KOPT-K1 (cell line): ENCODE results near the gene CDYL.

Source experiments
- H3K27ac ChIP-seq: fragments of 200-600 bp; sonication (generic); 2 replicates; pipeline ENCODE4 v1.5.1; 2016; ENCODE audit warnings: antibody characterized with exemption, mild to moderate bottlenecking, low read depth, low read length; ENCODE audit not compliant: poor library complexity, severe bottlenecking
- H3K36me3 ChIP-seq: fragments of 200-600 bp; sonication (generic); 2 replicates; pipeline ENCODE4 v1.5.1; 2017; ENCODE audit warnings: antibody characterized with exemption, mild to moderate bottlenecking, low read length, moderate library complexity; ENCODE audit not compliant: insufficient read depth
- H3K9me3 ChIP-seq: fragments of 200-600 bp; sonication (generic); 2 replicates; pipeline ENCODE4 v1.5.1; 2017; ENCODE audit warnings: antibody characterized with exemption, low read length, mild to moderate bottlenecking; ENCODE audit not compliant: insufficient read depth, poor library complexity, severe bottlenecking

Gene CDYL

DNA sequence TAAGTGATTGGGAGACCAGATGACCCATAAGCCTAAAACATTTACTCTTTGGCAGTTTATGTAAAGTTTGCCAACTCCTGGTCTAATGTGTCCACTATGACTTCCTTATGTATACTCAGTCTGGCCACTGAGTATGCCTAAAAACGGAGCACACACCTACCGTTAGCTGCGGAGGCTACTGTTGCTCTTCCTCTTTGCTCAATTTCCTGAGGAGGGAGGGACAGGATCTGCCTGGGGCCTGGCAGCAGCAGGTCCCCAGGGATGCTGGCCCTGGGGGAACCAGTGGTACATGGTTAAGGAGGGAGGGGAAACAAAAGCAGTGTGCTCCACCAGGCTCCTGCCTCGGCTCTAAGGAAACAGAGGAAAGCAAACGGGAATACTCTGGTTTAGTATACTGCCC, 113.5 kb downstream of the CDYL start:
- no peak overlapping the region for H3K27ac ChIP-seq
- H3K9me3 ChIP-seq = no peaks in the 10 kb centered on the region
- peaks cover 7% of the 10 kb centered on the region; the same call in 1 of the 2 replicates for H3K36me3 ChIP-seq

- H3K36me3 ChIP-seq = peaks cover 7% of the 10 kb centered on the region; the same call in 1 of the 2 replicates
- H3K9me3 ChIP-seq = no peaks in the 10 kb centered on the region
- H3K27ac ChIP-seq = no peak overlapping the region
These were observed 114.0 kb downstream of the CDYL start for GRCh38 chr6:4890191-4890590.

DNA sequence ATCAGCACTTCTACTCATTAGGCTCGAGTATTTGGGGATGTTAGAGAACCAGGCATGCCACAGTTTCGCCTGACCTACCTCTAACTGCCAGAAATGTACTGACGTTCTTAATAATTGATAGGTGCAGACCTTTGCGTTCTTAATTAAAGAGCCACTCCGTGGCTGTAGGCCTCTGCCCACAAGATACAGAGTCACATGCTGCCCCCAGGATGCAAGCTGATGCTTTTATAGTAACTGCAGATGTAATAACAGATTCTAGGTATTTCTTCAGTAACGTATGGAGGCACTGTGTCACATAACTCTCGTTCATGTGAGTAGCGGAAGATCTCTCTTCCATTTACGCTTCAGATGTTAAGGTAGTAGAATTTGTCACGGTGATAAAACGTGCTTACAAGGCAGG, 114.4 kb downstream of the CDYL start:
- H3K36me3 ChIP-seq = peaks cover 7% of the 10 kb centered on the region; the same call in 1 of the 2 replicates
- H3K9me3 ChIP-seq = no peaks in the 10 kb centered on the region
- H3K27ac ChIP-seq = no peak overlapping the region

DNA sequence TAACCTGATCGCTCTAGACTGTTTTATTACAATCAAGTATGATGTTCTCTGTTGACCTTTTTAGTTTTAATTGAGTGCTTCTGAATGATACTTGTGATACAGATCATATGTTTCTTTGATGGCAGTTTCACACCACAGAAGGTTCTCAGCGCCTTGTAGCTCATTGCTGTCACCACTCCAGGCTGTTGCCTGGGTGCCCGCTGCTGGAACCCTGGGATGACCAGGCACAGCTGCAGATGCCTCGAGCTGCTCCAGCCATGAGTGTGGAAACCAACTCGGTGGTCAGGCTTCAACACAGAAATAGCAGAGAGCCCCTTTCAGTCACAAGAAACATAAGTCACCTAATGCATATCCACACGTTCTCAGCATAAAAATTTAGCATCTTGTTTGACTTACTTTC, 114.9 kb downstream of the CDYL start:
- Histone ChIP-seq H3K27ac (no peak overlapping the region), H3K9me3 (no peaks in the 10 kb centered on the region), H3K36me3 (peaks cover 9% of the 10 kb centered on the region; the same call in 1 of the 2 replicates)

GRCh38 chr6:4892785-4893485, 116.7 kb downstream of the CDYL start:
- Histone ChIP-seq H3K36me3 (peaks cover 17% of the 10 kb centered on the region), H3K9me3 (no peaks in the 10 kb centered on the region), H3K27ac (no peak overlapping the region)

GRCh38 chr6:4894049-4894448, 117.8 kb downstream of the CDYL start:
- no peak overlapping the region for H3K27ac ChIP-seq
- peaks cover 10% of the 10 kb centered on the region for H3K9me3 ChIP-seq
- H3K36me3 ChIP-seq = peaks cover 27% of the 10 kb centered on the region

DNA sequence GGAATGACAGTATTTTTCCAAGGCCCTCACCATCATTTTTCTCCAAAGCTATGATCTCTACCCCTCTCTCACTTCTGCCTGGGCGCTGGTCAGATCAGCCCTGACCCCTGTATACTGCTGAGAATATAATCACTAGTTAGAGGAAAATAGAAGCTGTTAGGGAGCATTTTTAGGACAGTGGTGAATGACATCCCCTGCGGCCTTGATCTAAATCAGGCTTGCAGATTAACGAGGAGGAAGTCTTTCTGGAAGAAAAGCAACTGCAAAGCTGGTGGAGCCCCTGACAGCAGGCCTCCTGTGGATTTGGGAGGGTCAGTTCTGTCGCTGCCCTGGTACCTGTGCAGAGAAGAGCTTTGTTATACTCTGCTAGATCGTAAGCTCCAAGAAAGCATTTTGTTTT, 119.8 kb downstream of the CDYL start:
- H3K36me3 ChIP-seq = peaks cover 27% of the 10 kb centered on the region
- H3K9me3 ChIP-seq = peaks cover 18% of the 10 kb centered on the region
- no peak overlapping the region for H3K27ac ChIP-seq

- H3K9me3 ChIP-seq = peaks cover 18% of the 10 kb centered on the region
- H3K27ac ChIP-seq = no peak overlapping the region
- H3K36me3 ChIP-seq = peaks cover 27% of the 10 kb centered on the region
These were observed 120.2 kb downstream of the CDYL start for GRCh38 chr6:4896401-4896800.

DNA sequence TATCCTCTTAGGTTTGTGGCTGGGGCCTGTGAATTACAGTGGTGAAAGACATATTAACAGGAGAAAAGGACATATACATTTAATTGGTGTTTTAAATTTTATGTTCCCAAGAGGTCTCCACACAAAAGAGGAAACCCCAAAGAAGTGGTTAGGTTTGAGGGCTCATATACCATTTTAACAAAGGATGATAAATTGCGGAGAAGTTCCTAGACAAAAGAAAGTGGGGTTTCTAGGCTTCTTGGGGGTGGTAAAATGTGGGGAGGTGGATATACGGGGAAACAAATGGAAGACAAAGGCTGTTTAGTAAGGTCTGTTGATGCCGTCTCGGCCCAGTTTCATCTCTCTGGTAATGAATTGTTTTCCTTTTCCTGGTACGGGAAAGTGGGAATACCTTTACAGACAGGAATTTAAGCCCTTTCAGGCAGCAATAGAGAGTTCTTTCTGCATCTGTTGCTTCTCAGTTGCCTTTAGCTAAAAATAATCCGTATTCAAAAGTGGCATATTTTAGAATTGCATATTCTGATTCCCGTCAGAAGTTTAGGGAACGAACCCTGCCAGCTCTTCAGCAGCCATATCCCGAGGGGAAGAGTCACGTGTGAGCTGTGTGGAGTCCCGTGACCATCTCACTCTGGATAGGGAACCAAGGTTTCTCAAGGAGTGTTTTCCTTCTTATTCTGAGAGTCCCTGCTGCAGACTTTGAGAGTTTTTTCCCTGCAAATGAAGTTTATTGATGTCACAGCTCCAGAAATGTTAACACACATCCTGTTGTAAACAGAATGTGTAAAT, 123.2 kb downstream of the CDYL start:
- H3K27ac ChIP-seq = no peak overlapping the region

DNA sequence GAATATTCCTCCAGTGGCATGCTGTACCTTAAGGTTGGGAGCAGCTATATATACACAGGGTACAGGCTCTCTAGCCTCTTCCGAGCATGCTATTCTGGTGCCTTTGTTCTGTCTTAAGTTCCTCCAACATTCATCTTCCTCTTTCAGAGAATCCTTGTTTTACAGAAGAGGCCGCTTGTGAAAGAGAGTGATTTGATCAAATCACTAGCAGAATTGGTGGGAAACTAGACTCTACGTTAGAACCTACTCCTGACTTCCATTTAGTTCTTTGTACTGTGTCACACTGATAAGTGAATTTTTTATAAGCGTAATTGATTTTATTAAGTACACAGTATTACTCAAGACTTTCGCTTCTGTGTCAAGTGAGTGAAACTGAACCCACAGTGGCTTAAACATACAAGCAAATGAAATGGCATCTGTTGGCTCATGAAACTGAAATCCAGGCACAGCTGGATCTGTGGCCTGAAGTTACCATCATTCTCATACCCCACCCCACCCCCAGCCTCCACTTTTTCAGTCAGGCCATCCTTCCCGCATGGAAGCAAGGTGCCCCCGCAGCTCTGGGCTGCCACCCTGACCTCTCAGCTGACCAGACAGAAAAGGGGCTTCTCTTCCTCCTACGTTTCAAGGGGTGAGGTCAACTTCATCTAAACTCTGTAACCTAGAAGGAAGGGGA, 125.3 kb downstream of the CDYL start:
- Histone ChIP-seq H3K27ac (no peak overlapping the region), H3K36me3 (peaks cover 19% of the 10 kb centered on the region), H3K9me3 (peaks cover 18% of the 10 kb centered on the region)

More for the DNA sequence above, 123.2 kb downstream of the CDYL start:
- Histone ChIP-seq H3K9me3 (peaks cover 18% of the 10 kb centered on the region), H3K36me3 (peaks cover 24% of the 10 kb centered on the region)

GRCh38 chr6:4902363-4902762, 126.2 kb downstream of the CDYL start:
- H3K36me3 ChIP-seq = peaks cover 15% of the 10 kb centered on the region; the same call in 1 of the 2 replicates
- no peak overlapping the region for H3K27ac ChIP-seq
- peaks cover 18% of the 10 kb centered on the region for H3K9me3 ChIP-seq

DNA sequence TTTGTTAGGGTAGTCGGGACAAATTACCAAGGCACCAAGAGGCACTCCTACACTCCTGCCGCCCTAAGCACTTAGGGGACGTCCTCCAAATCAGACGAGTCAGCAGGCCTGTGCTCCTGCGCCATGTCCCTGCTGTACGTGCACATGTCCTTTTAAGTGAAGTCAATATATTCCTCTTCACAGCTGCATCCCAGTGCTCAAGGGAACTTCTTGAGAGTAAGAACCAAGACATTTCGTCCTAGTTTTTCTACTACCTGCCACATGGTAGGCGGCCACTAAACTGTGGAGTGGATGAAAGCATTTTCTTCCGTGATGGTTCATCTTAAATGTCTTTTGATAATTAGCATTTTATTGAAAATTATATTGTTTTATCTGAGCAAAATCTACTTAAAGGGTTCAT, 126.9 kb downstream of the CDYL start:
- no peak overlapping the region for H3K27ac ChIP-seq
- peaks cover 17% of the 10 kb centered on the region for H3K9me3 ChIP-seq
- H3K36me3 ChIP-seq = peaks cover 13% of the 10 kb centered on the region; the same call in 1 of the 2 replicates

GRCh38 chr6:4903751-4904370, 127.7 kb downstream of the CDYL start:
- no peak overlapping the region for H3K27ac ChIP-seq
- peaks cover 8% of the 10 kb centered on the region; the same call in 1 of the 2 replicates for H3K36me3 ChIP-seq
- H3K9me3 ChIP-seq = peaks cover 10% of the 10 kb centered on the region

DNA sequence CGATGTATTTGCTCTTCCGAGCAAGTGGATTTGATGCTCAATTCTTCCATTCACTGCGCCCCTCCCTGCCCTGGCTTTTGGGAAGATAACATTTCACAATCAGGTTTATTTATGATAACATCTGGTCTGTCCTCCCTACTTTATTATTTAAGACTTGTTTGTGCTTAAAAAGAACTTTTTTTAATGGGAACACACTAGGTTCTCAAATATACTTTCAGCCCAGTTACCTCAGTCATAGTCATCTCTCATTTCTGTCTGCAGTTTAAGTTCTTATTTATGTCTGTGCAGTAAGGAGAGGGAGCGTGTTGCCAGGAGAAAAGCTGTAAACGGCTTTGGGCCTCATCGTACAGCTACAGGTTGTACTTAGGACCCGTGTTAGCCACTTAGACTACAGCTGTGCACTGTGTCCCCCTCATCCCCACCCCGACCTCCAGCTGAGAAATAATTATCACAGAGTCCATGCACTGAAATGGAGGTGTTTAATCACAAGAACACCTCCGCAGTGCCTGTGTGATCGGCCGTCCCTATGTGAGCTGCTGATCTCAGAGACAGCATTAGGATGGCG, 128.3 kb downstream of the CDYL start:
- Histone ChIP-seq H3K9me3 (peaks cover 3% of the 10 kb centered on the region), H3K36me3 (peaks cover 14% of the 10 kb centered on the region; the same call in 1 of the 2 replicates), H3K27ac (no peak overlapping the region)
